ENCODE data around the gene TPSD1. TPM values are rescaled to one million over a fixed set of nuclear protein-coding genes. Genes with fewer than 3 reads are reported as not detected.
"Not testable (repeated sequence)": the region's sequence is repeated elsewhere in the genome, so short reads cannot be mapped to it uniquely, and the experiment has no call there.

The TPSD1 gene
- not detected for total RNA-seq

- DNase-seq, H3K27ac Mint-ChIP-seq, H3K36me3 Mint-ChIP-seq: not testable (repeated sequence)
Measured at GRCh38 chr16:1255276-1256122, at the start of gene TPSD1. Gene TPSD1, plus strand, starts transcription at chr16:1256069. Its CDS starts 212 bp downstream, at chr16:1256281.

GRCh38 chr16:1206326-1206725, 49.5 kb upstream of the TPSD1 start:
- no peaks in the 10 kb centered on the region for H3K9me3 Mint-ChIP-seq
- H3K4me3 Mint-ChIP-seq: no peak overlapping the region
- no peaks in the 10 kb centered on the region for H3K4me1 Mint-ChIP-seq
- no peak overlapping the region for H3K27ac Mint-ChIP-seq
- no peaks in the 10 kb centered on the region for H3K27me3 Mint-ChIP-seq
- no peak for DNase-seq
- no peaks in the 10 kb centered on the region for H3K36me3 Mint-ChIP-seq

More at GRCh38 chr16:1255276-1256122, at the start of gene TPSD1:
- H3K4me1 Mint-ChIP-seq, H3K4me3 Mint-ChIP-seq, H3K9me3 Mint-ChIP-seq: not testable (repeated sequence)
- H3K27me3 Mint-ChIP-seq: peaks cover 18% of the 10 kb centered on the region

- Mint-ChIP-seq H3K27me3 (no peaks in the 10 kb centered on the region), H3K4me3 (no peak overlapping the region)
Measured at GRCh38 chr16:1206786-1207185, 49.1 kb upstream of the TPSD1 start.

GRCh38 chr16:1208239-1208830, 47.5 kb upstream of the TPSD1 start:
- Mint-ChIP-seq H3K9me3 (no peaks in the 10 kb centered on the region), H3K36me3 (no peaks in the 10 kb centered on the region), H3K4me1 (no peaks in the 10 kb centered on the region), H3K4me3 (no peak overlapping the region), H3K27ac (peak overlapping the region; percentile 58), H3K27me3 (no peaks in the 10 kb centered on the region)
- DNase-seq: no peak

More at GRCh38 chr16:1206786-1207185, 49.1 kb upstream of the TPSD1 start:
- Mint-ChIP-seq H3K27ac (no peak overlapping the region), H3K9me3 (no peaks in the 10 kb centered on the region), H3K4me1 (no peaks in the 10 kb centered on the region), H3K36me3 (no peaks in the 10 kb centered on the region)
- no peak for DNase-seq

- no peak overlapping the region for H3K4me3 Mint-ChIP-seq
- DNase-seq: no peak
- H3K9me3 Mint-ChIP-seq: no peaks in the 10 kb centered on the region
- H3K4me1 Mint-ChIP-seq: no peaks in the 10 kb centered on the region
- H3K27me3 Mint-ChIP-seq: no peaks in the 10 kb centered on the region
- no peak overlapping the region for H3K27ac Mint-ChIP-seq
- H3K36me3 Mint-ChIP-seq: no peaks in the 10 kb centered on the region
Measured at GRCh38 chr16:1209081-1209480, 46.8 kb upstream of the TPSD1 start.

- H3K27ac Mint-ChIP-seq: no peak overlapping the region
- no peaks in the 10 kb centered on the region for H3K9me3 Mint-ChIP-seq
- DNase-seq: no peak
- no peaks in the 10 kb centered on the region for H3K27me3 Mint-ChIP-seq
- no peak overlapping the region for H3K4me3 Mint-ChIP-seq
- no peaks in the 10 kb centered on the region for H3K4me1 Mint-ChIP-seq
- H3K36me3 Mint-ChIP-seq: no peaks in the 10 kb centered on the region
Measured at GRCh38 chr16:1210461-1210860, 45.4 kb upstream of the TPSD1 start.

- Mint-ChIP-seq H3K36me3 (no peaks in the 10 kb centered on the region), H3K9me3 (no peaks in the 10 kb centered on the region), H3K27ac (no peak overlapping the region), H3K27me3 (no peaks in the 10 kb centered on the region), H3K4me1 (no peaks in the 10 kb centered on the region), H3K4me3 (no peak overlapping the region)
- no peak for DNase-seq
Measured at GRCh38 chr16:1211451-1212268, 44.2 kb upstream of the TPSD1 start.

- Mint-ChIP-seq H3K9me3 (no peaks in the 10 kb centered on the region), H3K27ac (no peak overlapping the region)
Measured at GRCh38 chr16:1212616-1213194, 43.2 kb upstream of the TPSD1 start.

GRCh38 chr16:1213231-1213630, 42.6 kb upstream of the TPSD1 start:
- Mint-ChIP-seq H3K4me1 (no peaks in the 10 kb centered on the region), H3K27ac (no peak overlapping the region), H3K36me3 (no peaks in the 10 kb centered on the region), H3K4me3 (no peak overlapping the region), H3K27me3 (no peaks in the 10 kb centered on the region), H3K9me3 (no peaks in the 10 kb centered on the region)
- no peak for DNase-seq

More at GRCh38 chr16:1212616-1213194, 43.2 kb upstream of the TPSD1 start:
- Mint-ChIP-seq H3K4me3 (no peak overlapping the region), H3K36me3 (no peaks in the 10 kb centered on the region), H3K27me3 (no peaks in the 10 kb centered on the region), H3K4me1 (no peaks in the 10 kb centered on the region)
- DNase-seq: no peak

- no peaks in the 10 kb centered on the region for H3K36me3 Mint-ChIP-seq
- no peaks in the 10 kb centered on the region for H3K4me1 Mint-ChIP-seq
- no peak for DNase-seq
- no peaks in the 10 kb centered on the region for H3K9me3 Mint-ChIP-seq
- H3K4me3 Mint-ChIP-seq: no peak overlapping the region
- H3K27ac Mint-ChIP-seq: no peak overlapping the region
- no peaks in the 10 kb centered on the region for H3K27me3 Mint-ChIP-seq
Measured at GRCh38 chr16:1213796-1214372, 42.0 kb upstream of the TPSD1 start.

- H3K4me1 Mint-ChIP-seq: no peaks in the 10 kb centered on the region
- H3K4me3 Mint-ChIP-seq: no peak overlapping the region
- H3K27me3 Mint-ChIP-seq: no peaks in the 10 kb centered on the region
Measured at GRCh38 chr16:1214719-1215118, 41.1 kb upstream of the TPSD1 start.

GRCh38 chr16:1215574-1216295, 40.1 kb upstream of the TPSD1 start:
- no peak overlapping the region for H3K27ac Mint-ChIP-seq
- no peaks in the 10 kb centered on the region for H3K36me3 Mint-ChIP-seq
- H3K4me1 Mint-ChIP-seq: no peaks in the 10 kb centered on the region
- H3K4me3 Mint-ChIP-seq: no peak overlapping the region
- no peaks in the 10 kb centered on the region for H3K27me3 Mint-ChIP-seq
- DNase-seq: no peak
- no peaks in the 10 kb centered on the region for H3K9me3 Mint-ChIP-seq

More at GRCh38 chr16:1214719-1215118, 41.1 kb upstream of the TPSD1 start:
- Mint-ChIP-seq H3K9me3 (no peaks in the 10 kb centered on the region), H3K36me3 (no peaks in the 10 kb centered on the region), H3K27ac (no peak overlapping the region)
- no peak for DNase-seq

GRCh38 chr16:1216296-1216619, 39.6 kb upstream of the TPSD1 start:
- no peaks in the 10 kb centered on the region for H3K36me3 Mint-ChIP-seq

GRCh38 chr16:1216681-1217400, 39.0 kb upstream of the TPSD1 start:
- no peaks in the 10 kb centered on the region for H3K27me3 Mint-ChIP-seq
- no peaks in the 10 kb centered on the region for H3K4me1 Mint-ChIP-seq

More at GRCh38 chr16:1216296-1216619, 39.6 kb upstream of the TPSD1 start:
- H3K4me1 Mint-ChIP-seq: no peaks in the 10 kb centered on the region
- H3K27ac Mint-ChIP-seq: no peak overlapping the region
- no peaks in the 10 kb centered on the region for H3K27me3 Mint-ChIP-seq
- H3K4me3 Mint-ChIP-seq: no peak overlapping the region
- no peak for DNase-seq
- H3K9me3 Mint-ChIP-seq: no peaks in the 10 kb centered on the region

More at GRCh38 chr16:1216681-1217400, 39.0 kb upstream of the TPSD1 start:
- Mint-ChIP-seq H3K4me3 (no peak overlapping the region), H3K36me3 (no peaks in the 10 kb centered on the region), H3K9me3 (no peaks in the 10 kb centered on the region), H3K27ac (no peak overlapping the region)
- DNase-seq: no peak

All from activated naive CD8-positive, alpha-beta T cell treated with anti-CD3 and anti-CD28 coated beads for 36 hours (primary cell).